ENCODE results near the gene NAPSA. TPM values are rescaled to one million over a fixed set of nuclear protein-coding genes. Genes with fewer than 3 reads are reported as not detected.

Gene NAPSA
- total and polyA plus RNA-seq, 9 of the 15 experiments (the other 6 are each of a cell fraction or from before 2014, with no cell fraction given): 0.25 to 1.9 (median 0.69) TPM

DNA sequence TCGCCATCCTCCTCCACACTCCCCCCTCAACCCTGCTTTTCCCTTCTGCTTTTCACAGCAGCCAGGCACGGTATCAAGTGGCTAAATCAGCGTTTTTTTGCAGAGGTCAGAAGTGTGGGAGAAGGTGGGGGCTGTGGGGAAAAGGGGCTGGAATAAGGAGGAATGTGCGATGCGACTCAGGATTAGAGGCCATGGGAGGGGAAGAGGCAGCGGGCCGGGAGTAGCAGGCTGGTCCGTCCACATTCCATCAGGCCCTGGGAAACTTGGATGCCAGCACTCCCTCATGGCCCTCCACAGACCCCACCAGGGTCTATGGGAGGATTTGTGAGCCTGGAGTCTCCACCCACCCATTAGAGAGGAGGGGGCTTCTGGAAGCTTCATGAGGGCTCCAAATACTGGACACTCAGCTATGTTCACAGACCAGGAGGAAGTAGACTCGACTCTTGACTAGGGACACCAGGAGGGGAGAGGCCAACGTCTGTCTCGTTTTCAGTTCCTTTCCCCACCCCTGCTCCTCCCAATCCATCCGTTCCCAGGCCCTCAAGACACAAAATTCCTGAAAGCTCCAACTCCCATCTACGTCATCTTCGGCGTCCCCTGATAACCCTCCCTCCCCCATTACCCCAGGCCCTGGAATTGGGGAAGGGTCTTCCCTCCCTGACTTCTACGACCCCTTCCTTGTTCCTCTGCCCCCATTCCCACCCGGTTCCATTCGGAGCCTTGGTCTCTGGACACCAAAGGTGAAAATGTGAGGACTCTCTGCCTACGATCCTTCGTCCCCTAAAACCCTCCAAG, 33.0 kb downstream of the NAPSA start:
- ATAC-seq: no peak
- peak overlapping the region; percentile 94; the same call in 1 of the 2 replicates for H2AFZ ChIP-seq (ENCODE audit: low read depth, low read length)
- WGBS (ENCODE audit: insufficient coverage, low coverage, missing lambda C conversion rate): 23% methylated on average over 19 of the region's 20 CpGs
- H3K9ac ChIP-seq (ENCODE audit: insufficient read depth in 1 of 2, low read depth in 2 of 2, low read length in 2 of 2): peak overlapping the region; percentile 45 to 46; a peak in 3 of 4 replicates
- POLR2A ChIA-PET: no interaction called here
- peak overlapping the region; percentile 95; the same call in 2 of the 3 replicates for H3K27ac ChIP-seq (ENCODE audit: extremely low read depth, low read depth, low read length)
- no peaks in the 10 kb centered on the region for H3K27me3 ChIP-seq (ENCODE audit: control insufficient read depth in 2 of 2, insufficient read depth in 2 of 2, low read length in 2 of 2)
- CTCF ChIA-PET (ENCODE audit: low intra/inter-chr PET ratio): no interaction called here
- no peak for FAIRE-seq
- in situ Hi-C loops (cut with MboI) (loop anchor here (10.0 kb wide), 1 partner anchor 1218 kb away; the partner anchor contains the start of genes C19orf73, LIN7B and PPFIA3), intact Hi-C loops (cut with micrococcal nuclease) (no loop called here)
- peak in 1 of 4 experiments; percentile 43 for DNase-seq (ENCODE audit: extremely low read depth in 1 of 4, low spot score in 3 of 4)
- H3K4me2 ChIP-seq (ENCODE audit: insufficient read depth, low read length): peak overlapping the region; percentile 89
- BruUV-seq (replicated peaks): TSS peak; percentile 48
- peaks cover 35% of the 10 kb centered on the region for H3K79me2 ChIP-seq (ENCODE audit: control insufficient read depth, insufficient read depth, low read length)
- no peaks in the 10 kb centered on the region; the same call in 2 of the 3 replicates for H3K36me3 ChIP-seq (ENCODE audit: control insufficient read depth, insufficient read depth, low read length)
- peaks cover 43 to 67% of the 10 kb centered on the region in 2 experiments for H3K4me1 ChIP-seq (replicated peaks in 1 of 2; ENCODE audit: control insufficient read depth in 2 of 2, insufficient read depth in 2 of 2, low read length in 2 of 2)
- no peaks in the 10 kb centered on the region for H3K9me3 ChIP-seq (replicated peaks; ENCODE audit: control insufficient read depth, insufficient read depth, low read depth, low read length)
- no peaks in the 10 kb centered on the region for H3K9me1 ChIP-seq (ENCODE audit: control insufficient read depth, insufficient read depth, low read length)
- peaks cover 5% of the 10 kb centered on the region for H4K20me1 ChIP-seq (replicated peaks; ENCODE audit: control insufficient read depth, insufficient read depth, low read length)
- peak overlapping the region; percentile 41 for H3K4me3 ChIP-seq
- no peak for TF ChIP-seq SRSF1 (IDR thresholded peaks at IDR 0.05; ENCODE audit: low read depth, low read length)
- no peak for TF ChIP-seq EZH2 (IDR thresholded peaks at IDR 0.05; ENCODE audit: borderline replicate concordance, low read depth, low read length)
- TF ChIP-seq, protein P1, sequence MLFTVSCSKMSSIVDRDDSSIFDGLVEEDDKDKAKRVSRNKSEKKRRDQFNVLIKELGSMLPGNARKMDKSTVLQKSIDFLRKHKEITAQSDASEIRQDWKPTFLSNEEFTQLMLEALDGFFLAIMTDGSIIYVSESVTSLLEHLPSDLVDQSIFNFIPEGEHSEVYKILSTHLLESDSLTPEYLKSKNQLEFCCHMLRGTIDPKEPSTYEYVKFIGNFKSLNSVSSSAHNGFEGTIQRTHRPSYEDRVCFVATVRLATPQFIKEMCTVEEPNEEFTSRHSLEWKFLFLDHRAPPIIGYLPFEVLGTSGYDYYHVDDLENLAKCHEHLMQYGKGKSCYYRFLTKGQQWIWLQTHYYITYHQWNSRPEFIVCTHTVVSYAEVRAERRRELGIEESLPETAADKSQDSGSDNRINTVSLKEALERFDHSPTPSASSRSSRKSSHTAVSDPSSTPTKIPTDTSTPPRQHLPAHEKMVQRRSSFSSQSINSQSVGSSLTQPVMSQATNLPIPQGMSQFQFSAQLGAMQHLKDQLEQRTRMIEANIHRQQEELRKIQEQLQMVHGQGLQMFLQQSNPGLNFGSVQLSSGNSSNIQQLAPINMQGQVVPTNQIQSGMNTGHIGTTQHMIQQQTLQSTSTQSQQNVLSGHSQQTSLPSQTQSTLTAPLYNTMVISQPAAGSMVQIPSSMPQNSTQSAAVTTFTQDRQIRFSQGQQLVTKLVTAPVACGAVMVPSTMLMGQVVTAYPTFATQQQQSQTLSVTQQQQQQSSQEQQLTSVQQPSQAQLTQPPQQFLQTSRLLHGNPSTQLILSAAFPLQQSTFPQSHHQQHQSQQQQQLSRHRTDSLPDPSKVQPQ (CRISPR knock-in tag; IDR thresholded peaks at IDR 0.05; ENCODE audit: borderline replicate concordance): no peak
- no peak for TF ChIP-seq TAF1 (IDR thresholded peaks at IDR 0.05; ENCODE audit: control insufficient read depth, extremely low read depth, insufficient read depth, low read length, severe bottlenecking)
- no peak for TF ChIP-seq PCBP1 (IDR thresholded peaks at IDR 0.05; ENCODE audit: low read depth, low read length, poor library complexity, severe bottlenecking)
- no peak for TF ChIP-seq ILK (tag; IDR thresholded peaks at IDR 0.05; ENCODE audit: borderline replicate concordance, low read depth)
- peak; percentile 9; the same call in 1 of the 2 replicates for TF ChIP-seq NFE2 (IDR thresholded peaks at IDR 0.05; ENCODE audit: low read depth)
- TF ChIP-seq, protein P2, sequence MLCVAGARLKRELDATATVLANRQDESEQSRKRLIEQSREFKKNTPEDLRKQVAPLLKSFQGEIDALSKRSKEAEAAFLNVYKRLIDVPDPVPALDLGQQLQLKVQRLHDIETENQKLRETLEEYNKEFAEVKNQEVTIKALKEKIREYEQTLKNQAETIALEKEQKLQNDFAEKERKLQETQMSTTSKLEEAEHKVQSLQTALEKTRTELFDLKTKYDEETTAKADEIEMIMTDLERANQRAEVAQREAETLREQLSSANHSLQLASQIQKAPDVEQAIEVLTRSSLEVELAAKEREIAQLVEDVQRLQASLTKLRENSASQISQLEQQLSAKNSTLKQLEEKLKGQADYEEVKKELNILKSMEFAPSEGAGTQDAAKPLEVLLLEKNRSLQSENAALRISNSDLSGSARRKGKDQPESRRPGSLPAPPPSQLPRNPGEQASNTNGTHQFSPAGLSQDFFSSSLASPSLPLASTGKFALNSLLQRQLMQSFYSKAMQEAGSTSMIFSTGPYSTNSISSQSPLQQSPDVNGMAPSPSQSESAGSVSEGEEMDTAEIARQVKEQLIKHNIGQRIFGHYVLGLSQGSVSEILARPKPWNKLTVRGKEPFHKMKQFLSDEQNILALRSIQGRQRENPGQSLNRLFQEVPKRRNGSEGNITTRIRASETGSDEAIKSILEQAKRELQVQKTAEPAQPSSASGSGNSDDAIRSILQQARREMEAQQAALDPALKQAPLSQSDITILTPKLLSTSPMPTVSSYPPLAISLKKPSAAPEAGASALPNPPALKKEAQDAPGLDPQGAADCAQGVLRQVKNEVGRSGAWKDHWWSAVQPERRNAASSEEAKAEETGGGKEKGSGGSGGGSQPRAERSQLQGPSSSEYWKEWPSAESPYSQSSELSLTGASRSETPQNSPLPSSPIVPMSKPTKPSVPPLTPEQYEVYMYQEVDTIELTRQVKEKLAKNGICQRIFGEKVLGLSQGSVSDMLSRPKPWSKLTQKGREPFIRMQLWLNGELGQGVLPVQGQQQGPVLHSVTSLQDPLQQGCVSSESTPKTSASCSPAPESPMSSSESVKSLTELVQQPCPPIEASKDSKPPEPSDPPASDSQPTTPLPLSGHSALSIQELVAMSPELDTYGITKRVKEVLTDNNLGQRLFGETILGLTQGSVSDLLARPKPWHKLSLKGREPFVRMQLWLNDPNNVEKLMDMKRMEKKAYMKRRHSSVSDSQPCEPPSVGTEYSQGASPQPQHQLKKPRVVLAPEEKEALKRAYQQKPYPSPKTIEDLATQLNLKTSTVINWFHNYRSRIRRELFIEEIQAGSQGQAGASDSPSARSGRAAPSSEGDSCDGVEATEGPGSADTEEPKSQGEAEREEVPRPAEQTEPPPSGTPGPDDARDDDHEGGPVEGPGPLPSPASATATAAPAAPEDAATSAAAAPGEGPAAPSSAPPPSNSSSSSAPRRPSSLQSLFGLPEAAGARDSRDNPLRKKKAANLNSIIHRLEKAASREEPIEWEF (CRISPR knock-in tag; IDR thresholded peaks at IDR 0.05): no peak
- TF ChIP-seq C11orf30 (IDR thresholded peaks at IDR 0.05; ENCODE audit: low read depth): peak; percentile 80
- TF ChIP-seq ZNF384 (IDR thresholded peaks at IDR 0.05; ENCODE audit: low read depth, low read length): peak; percentile 66
- TF ChIP-seq MAZ (CRISPR knock-in tag; conservative IDR thresholded peaks at IDR 0.05 in 1 of 2, IDR thresholded peaks at IDR 0.05 in 1 of 2): peak in 1 of 2 experiments; percentile 19; a peak in 1 of 4 replicates
- peak; percentile 79 for TF ChIP-seq ZNF316 (IDR thresholded peaks at IDR 0.05)

Data from K562 (cell line).